Epidermal melanocyte (primary cell): ENCODE data around the gene LRRC17.

Experiments
- DNase-seq: peaks from one replicate; pipeline ENCODE4 v3.0.0; 2011; ENCODE audit warnings: low spot score; ENCODE audit not compliant: insufficient read length

The LRRC17 gene, protein sequence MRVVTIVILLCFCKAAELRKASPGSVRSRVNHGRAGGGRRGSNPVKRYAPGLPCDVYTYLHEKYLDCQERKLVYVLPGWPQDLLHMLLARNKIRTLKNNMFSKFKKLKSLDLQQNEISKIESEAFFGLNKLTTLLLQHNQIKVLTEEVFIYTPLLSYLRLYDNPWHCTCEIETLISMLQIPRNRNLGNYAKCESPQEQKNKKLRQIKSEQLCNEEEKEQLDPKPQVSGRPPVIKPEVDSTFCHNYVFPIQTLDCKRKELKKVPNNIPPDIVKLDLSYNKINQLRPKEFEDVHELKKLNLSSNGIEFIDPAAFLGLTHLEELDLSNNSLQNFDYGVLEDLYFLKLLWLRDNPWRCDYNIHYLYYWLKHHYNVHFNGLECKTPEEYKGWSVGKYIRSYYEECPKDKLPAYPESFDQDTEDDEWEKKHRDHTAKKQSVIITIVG

DNA sequence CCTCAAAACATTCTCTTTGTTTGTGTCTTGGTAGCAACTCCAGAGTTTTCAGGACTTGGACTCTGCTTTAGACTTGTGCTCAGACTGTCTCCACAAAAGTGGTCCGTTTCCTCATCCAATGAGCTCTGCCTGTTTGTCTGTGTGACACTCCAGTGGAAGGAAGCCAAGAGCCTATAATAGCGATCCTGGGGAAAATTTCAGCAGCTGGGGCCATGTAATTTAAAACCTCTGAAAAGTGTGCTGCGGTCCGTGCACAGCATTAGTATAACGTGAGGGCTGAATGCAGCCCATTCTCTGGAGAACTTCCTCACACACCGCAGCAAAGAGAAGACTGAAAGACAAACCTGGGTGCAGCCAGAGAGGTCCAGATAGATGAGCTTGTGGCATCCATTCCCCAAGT lies at the start of gene LRRC17:
TSS of gene LRRC17 (plus strand) at position 259 of the 400 bp plus-strand sequence. CDS start 20,914 bp downstream, outside the sequence.
- no peak for DNase-seq

- no peak for DNase-seq
These were observed 47.8 kb upstream of the LRRC17 start for GRCh38 chr7:102864958-102865357.

DNA sequence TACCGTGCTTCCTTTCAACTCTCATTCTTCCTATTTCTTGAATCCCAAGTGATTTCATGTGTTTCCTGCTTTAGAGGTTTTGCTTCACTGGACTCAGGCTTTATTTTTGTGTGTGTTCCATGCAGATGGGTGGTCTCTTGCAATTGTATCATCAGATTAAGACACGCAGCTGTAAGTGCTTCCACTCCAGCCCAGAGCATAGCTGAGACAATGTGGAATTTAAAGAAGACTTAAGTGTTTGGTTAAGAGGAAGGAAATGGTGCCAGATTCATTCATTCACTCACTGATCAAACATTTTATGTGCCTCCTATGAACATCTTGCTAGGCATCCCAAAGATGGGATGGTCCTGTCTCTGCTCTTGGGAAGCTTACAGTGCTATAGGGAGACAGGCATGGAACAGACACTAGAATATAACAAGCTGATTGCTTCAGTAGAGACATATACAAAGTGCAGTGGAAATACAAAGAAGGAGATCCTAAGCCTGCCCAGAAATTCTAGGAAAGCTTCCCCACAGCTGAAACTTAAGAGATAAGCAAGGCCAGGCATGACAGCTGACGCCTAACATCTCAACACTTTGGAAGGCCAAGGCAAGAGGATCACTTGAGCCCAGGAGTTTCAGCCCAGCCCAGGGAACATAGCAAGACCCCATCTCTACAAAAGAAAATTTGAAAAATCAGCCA lies 46.1 kb upstream of the LRRC17 start:
- no peak for DNase-seq

DNA sequence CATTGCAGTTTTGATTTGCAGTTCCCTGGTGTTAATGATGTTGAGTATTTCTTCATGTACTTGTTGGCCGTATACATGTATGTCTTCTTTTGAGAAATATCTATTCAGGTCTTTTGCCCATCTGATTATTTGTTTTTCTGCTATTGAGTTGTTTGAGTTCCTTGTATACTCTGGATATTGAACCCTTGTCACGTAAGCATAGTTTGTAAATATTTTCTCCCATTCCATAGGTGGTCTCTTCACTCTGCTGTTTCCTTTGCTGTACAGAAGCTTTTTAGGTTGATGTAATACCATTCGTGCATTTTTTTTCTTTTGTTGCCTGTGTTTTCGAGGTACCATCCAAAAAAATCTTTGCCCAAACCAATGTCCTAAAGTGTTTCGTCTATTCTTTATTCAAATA lies 43.6 kb upstream of the LRRC17 start:
- no peak for DNase-seq

DNA sequence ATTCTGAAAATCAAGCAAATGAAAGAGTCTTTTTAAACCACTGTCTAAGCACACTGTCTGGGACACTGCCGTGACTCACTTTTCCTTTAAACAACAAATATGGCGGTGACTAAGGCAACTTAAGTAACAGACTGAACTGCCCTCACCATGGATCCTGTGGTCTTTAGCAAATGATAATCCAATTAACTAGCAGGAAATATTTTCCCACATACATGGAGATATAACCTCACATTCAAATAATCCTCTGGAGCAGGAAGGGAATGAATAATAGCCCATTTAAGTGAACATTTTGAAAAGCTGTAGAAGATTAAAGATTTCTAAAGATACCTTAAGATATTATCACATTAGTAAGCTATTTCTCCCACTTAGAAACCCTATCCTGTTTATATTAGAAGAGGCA lies 40.3 kb upstream of the LRRC17 start:
- no peak for DNase-seq

DNA sequence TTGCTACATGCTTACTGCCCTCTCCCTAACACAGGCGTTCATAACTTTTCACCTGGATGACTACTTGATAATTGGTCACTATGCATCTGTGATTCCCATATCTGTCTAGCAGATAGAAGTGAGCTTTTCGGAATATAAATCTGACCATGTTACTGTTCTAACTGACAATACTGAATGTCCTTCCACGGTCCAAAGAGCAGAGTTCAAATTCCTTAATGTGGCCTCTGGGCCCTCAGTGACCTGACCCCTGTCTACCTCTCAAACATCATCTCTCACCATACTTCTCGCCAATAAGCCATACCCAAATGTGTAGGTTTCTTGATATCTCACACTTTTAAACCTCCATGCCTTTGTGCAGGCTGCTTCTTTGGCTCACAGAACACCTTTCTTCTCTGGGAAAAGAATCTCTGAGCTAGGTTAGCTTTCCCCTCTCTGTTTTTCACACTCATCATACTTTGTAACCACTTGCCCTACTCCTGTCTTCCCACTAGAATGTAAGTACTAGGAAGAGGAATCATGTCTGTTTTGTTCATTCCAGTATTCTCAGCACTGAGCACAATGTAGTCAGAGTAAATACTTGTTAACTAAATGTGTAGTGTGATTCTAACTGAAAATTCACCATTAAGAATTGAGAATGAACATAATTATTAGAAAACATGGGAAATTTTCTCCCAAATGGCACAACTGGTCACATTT lies 39.2 kb upstream of the LRRC17 start:
- DNase-seq = no peak

- no peak for DNase-seq
These were observed 38.5 kb upstream of the LRRC17 start for GRCh38 chr7:102874166-102874829.

DNA sequence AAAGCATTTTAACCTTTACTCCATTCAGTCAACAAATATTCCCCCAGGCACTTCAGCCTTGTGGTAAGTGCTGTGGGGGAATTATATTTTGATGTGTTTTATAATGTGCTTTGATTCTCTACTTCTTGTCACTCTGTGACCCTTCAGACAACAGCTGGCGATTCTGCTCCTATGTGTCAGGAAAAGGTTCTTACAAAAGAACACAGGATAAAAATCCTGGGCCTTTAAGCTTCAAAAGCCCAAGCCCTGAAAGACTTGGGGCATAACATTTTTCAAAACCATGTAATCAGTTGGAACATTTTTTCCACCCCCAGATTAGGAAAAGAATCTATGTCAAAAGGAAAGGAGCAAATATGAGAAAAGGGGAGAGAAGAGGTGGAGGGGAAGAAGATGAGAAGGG lies 37.8 kb upstream of the LRRC17 start:
- no peak for DNase-seq

GRCh38 chr7:102875700-102876295 lies 37.0 kb upstream of the LRRC17 start:
- no peak for DNase-seq

DNA sequence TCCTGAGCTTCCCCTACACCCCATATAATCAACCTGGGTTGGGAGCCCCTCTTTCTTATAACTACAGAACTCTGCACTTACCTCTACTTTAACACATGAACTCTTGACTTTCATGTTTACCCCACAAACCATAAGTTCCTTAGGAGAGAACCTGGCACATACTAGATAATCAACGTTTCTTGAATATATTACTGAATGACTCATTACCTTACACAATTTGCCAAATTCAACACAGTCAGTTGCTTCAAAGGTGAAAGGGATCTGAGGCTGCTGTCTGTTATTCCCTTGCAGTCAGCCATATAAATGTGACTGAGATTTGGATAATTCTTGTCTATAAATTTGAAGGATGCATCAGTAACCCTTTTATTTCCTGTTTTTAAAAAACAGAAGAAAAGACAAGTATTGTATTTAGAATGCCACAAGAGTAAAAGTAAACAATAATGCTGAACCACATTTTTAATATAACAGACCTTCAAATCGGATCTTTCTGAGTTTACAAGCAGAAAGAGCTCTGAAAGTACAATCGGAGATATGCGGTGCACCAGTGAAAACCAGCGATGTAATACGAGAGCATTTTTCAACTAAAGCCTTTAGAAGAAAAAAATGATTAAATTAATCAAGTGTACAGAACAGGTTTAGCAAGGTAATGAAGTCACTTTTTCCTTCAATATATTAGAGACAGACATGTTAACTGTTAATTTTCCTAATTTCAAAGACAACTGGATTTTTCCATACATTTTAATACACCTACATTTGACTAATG lies 29.5 kb upstream of the LRRC17 start:
- no peak for DNase-seq

GRCh38 chr7:102888561-102889233 lies 24.1 kb upstream of the LRRC17 start:
- DNase-seq = no peak

DNA sequence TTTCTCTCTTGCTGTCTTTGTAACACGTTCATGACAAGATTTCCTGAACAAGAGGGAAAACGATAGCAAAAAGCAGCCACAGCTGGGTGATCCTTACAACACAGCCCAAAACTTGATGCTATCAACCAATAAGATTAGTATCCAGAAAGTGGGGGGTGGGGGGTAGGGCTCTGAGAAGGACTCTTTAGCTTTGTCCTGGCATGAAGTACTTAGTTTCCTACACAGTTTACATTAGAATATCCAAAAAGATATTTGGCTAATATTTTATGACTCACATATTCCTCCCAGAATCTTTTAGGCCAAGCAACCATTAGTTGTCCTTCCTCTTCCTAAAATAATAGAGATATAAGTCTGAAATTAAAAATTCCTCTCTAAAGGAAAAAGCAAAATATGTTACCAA lies 22.9 kb upstream of the LRRC17 start:
- DNase-seq = no peak

DNA sequence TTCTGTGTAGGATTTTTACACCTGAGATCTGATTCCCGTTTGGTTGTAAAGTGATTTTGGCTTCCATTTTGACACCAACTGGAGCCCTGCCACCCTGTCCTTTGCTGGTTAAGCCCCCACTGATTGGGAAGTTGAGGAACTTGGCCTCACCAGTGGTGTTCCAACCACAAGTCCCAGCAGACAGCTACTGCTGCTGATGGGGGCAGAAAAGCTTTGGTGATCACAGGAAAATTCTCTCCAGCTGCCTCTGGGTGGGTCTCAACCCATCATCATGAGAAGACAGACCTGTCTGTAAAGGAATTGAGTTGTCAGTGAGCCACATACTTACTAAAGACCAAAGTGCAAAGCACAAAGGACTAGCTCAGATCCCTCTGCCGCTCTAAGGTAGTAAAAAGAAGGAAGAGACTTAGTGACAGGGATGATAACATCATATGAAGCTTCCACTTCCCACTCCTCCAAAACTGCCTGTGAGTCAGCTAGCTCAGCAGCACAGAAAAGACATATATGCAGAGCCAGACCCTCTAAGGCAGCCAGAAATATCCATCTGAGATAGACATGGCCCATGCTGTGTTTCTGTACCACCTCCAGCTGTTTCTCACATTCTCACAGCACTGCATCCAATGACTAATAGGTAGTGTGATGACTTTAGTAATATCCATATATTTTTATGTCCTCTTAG lies 22.4 kb upstream of the LRRC17 start:
- DNase-seq = no peak

- no peak for DNase-seq
These were observed 21.7 kb upstream of the LRRC17 start for GRCh38 chr7:102890971-102891692.

DNA sequence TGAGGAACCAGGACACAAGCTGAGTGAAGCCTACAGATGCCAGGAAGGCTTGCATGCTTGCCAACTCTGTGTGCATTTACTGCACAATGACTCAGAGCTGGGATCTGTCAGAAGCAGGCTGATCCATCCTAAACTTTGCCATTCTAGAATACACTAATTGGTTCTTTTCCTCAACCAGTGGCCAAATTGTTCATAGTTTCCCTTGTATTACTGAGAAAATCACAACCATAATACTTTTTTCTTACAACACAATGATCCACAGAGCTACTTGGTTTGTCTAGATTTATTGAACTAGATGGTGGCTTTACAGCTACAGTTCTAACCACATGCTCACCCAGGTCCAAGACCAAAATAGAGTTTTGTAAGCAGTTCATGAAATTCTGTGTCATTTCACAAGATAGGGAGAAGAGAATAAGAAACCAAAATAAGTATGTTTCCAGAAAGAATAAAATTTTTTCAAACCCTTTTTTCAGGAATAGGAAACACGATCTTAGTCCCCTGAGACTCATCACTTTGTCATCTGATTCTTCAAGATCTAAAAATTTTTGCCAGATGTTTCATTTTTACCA lies 21.0 kb upstream of the LRRC17 start:
- no peak for DNase-seq

- DNase-seq = no peak
These were observed 20.0 kb upstream of the LRRC17 start for GRCh38 chr7:102892631-102893278.

DNA sequence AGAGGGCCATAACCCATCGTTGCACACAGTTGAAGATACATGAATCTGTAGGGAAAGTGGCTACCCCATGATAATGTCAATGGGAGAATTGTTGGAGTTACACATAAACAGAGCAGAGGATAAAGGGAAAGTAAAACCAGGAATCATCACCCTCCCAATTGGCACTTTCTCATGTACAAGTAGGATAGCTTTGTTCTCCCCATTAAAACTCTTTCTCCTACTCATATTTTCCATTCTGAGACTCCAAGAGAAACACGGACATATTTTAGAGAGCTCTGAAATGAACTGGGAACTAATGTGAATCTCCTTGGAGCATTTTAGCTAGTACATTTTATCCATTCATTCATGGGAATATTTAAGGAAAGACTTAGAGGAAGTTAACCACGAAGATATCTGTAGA lies 17.2 kb upstream of the LRRC17 start:
- DNase-seq = no peak

DNA sequence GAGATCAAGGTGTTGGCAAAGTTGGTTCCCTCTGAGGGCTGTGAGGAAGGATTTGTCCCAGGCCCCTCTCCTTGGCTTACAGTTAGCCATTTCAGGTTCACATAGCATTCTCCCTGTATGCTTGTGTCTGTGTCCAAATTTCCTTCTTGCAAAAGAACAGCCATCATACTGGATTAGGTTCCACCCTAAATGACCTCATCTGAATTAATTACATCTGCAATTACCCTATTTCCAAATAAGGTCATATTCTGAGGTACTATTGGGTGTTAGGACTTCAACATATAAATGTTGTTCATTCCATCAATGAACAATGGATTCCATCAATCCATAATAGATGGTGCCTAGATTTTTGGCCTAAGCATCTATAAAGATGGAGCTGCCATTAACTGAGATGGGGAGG lies 16.2 kb upstream of the LRRC17 start:
- no peak for DNase-seq
